ENCODE measurements around the gene TJP1.

Gene TJP1

DNA sequence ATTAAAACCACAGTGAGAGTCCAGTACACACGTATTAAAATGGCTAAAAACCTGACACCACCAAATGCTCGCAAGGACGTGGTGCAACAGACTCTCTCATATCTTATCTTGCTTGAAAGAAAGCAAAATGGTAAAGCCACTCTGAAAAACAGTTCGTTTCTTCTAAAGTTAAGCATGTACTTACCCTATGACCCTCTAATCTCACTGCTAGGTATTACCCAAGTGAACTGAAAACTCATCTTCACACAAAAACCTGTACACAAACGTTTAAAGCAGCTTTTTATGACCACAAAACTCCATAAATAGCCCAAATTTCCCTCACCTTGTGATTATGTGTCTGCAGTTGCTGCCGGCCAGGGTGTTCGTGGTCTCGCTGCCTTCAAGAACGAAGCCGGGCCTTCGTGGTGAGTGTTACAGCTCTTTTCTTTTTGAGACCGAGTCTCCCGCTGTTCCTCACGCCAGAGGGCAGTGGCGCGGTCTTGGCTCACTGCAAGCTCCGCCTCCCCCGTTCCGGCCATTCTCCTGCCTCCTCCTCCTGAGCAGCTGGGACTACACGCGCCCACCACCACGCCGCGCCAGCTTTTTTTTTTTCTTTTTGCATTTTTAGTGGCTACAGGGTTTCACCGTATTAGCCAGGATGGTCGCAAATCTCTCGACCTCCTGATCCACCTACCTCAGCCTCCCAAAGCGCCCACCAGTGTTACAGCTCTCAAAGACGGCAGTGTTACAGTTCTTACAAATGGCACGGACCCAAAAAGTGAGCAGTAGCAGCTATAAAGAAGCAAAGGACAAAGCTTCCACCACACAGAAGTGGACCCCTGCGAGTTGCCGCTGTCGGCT is 165.4 kb downstream of the TJP1 start:
- DNase-seq: no peak

DNA sequence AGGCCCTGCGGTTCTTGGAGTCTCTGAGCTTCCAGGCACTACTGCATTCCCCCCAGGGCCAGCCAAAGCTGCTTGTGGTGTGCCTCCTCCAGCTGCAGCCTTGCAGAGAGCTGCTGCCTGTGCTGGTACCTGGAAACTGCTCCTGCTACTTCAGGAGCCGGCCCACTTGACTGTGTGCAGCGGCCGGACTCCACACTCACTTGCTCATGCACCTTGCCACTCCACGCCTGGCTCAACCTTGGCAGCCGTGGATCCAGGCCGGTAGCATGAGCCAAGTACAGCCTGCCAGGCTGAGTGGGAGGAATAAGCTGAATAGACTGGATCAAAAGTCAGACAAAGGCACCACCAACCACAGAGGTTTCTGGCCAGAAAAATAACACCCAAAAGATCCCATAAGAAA is 169.7 kb downstream of the TJP1 start:
- no peak for DNase-seq

DNA sequence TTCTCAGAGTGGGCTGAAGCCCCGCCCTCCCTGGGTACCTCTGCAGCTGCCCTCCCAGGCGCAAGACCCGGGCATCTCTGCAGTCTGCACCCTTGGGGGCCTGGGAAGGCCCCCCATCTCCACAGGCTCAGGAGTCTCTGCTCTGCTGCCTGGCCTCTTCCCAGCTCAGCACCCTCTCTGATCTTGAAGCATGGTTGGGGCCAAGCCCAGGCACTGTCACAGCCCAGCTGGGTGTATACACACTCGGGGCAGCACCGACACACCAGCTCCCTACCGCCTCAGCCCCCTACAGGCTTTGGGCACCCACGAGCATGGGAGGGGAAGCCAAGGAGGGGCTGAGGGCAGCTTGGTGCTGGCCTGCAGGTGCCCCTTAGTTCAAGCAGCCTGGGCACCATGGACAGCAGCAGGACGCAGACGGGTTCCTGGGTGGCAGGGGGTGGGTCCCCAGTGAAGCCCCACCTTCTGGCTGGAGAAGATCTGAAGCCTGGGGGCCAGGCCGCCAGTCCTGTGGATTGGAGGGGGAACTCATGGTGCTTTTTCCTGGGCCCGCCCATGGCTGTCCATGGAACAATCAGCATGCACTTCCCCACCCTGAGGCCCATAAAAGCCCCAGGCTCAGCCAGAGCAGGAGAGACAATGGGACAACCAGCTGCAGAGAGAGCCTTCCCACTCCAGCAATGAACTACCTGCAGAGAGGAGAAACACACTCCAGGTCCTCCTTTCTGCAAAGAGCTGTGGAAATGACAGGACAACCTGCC is 170.6 kb downstream of the TJP1 start:
- DNase-seq: no peak
